ENCODE measurements around the gene TRABD2A. TPM values are rescaled to one million over a fixed set of nuclear protein-coding genes. Genes with fewer than 3 reads are reported as not detected.

TRABD2A gene
- total and polyA plus RNA-seq, 4 donors, result 0.26 to 10.3 (median 0.55) TPM

DNA sequence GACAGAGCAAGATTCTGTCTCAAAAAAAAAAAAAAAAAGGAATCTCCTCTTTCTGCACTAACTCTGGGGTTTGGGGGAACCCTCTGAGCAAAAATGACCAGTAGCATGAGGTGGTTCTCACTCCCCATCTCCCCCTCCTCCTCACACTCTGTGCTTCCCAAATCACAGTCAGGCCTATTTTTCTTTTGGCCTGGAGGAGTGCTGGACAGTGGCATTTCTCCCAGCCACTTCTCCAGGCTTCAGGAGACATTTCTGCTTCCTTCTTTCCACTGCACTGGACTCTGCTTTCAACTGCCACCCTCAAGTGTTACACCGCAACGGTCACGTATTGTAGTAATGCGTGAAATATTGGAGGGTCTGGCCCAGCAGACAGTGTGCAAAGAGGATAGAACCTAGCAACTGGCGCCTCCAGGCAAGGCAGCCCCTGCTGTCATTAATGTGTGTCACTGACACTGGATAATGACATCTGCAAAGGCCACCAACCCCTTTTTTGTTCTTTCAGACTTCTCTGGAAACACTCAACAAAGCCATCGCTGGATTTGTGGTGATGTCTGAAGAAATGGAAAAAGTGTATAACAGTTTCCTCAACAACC lies 68.9 kb downstream of the TRABD2A start (continued):
- TF ChIP-seq, protein P1, sequence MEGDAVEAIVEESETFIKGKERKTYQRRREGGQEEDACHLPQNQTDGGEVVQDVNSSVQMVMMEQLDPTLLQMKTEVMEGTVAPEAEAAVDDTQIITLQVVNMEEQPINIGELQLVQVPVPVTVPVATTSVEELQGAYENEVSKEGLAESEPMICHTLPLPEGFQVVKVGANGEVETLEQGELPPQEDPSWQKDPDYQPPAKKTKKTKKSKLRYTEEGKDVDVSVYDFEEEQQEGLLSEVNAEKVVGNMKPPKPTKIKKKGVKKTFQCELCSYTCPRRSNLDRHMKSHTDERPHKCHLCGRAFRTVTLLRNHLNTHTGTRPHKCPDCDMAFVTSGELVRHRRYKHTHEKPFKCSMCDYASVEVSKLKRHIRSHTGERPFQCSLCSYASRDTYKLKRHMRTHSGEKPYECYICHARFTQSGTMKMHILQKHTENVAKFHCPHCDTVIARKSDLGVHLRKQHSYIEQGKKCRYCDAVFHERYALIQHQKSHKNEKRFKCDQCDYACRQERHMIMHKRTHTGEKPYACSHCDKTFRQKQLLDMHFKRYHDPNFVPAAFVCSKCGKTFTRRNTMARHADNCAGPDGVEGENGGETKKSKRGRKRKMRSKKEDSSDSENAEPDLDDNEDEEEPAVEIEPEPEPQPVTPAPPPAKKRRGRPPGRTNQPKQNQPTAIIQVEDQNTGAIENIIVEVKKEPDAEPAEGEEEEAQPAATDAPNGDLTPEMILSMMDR (IDR thresholded peaks at IDR 0.05; ENCODE audit: low read depth, low read length, missing input control), result no peak
- TF ChIP-seq RXRA (IDR thresholded peaks at IDR 0.05) (no peak), GABPA (IDR thresholded peaks at IDR 0.05 in 1 of 2, conservative IDR thresholded peaks at IDR 0.05 in 1 of 2) (no peak), TAF1 (conservative IDR thresholded peaks at IDR 0.05) (no peak)

DNA sequence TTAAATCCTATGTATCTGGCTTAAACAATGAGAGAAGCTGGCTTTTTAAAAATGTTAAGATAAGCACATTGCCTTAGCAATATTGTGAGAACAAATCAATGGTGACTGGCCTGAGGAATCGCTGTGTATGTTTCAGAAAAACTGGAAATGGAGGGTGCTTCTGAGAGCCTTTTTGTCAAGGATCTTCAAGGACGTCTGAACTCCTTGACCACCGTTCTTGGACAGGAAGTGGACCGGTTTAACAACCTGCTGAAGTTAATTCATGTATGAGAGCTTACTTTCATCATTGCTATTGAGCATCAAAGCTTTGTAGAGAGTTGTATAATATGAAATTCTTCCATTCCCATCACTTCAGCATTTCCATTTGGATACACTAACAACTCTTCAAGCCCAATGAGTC lies 72.6 kb downstream of the TRABD2A start:
- Histone ChIP-seq H3K27ac (ENCODE audit: low read depth in 1 of 2, low read length in 2 of 2) (no peak overlapping the region), H3K27me3 (ENCODE audit: control insufficient read depth in 4 of 4, insufficient read depth in 4 of 4, low read length in 3 of 4) (no peaks in the 10 kb centered on the region), H3K9me3 (ENCODE audit: control insufficient read depth in 4 of 4, low read length in 3 of 4) (no peaks in the 10 kb centered on the region), H3K4me3 (ENCODE audit: low read depth in 1 of 3, low read length in 3 of 3) (no peak overlapping the region), H3K4me1 (ENCODE audit: control insufficient read depth in 4 of 4, insufficient read depth in 4 of 4, low read length in 3 of 4) (no peaks in the 10 kb centered on the region), H3K9ac (ENCODE audit: low read depth in 1 of 2, low read length in 2 of 2) (no peak overlapping the region), H3K36me3 (ENCODE audit: control insufficient read depth in 4 of 4, insufficient read depth in 3 of 4, low read depth in 1 of 4, low read length in 3 of 4) (peaks cover 0 to 2% (median 0%) of the 10 kb centered on the region in 4 donors)
- 83% methylated on average over 4 of the region's 4 CpGs for WGBS
- no peak for TF ChIP-seq SP1 (IDR thresholded peaks at IDR 0.05)
- no peak for TF ChIP-seq GABPA (IDR thresholded peaks at IDR 0.05 in 1 of 2, conservative IDR thresholded peaks at IDR 0.05 in 1 of 2)
- no peak for DNase-seq (ENCODE audit: low spot score)

DNA sequence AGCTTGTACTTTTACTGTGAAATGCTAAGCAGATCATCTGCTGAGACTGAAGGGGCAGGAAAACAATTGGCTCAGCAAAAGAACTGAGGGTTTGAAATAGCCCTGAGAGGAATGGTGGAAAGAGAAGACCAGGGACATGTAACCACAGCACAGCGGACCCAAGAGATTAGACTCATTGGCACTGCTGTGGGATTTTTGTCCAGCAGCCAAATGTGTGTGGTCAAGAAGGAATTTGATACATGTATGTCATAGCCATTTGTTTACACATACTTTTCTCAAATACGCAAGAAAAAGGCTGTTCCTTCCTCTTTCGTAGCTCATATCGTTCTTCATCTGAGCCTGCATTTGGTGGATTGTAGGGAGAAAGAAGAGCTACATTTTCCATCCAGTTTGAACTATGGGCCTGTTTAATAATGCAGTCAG lies 73.8 kb downstream of the TRABD2A start:
- TF ChIP-seq RAD21 (IDR thresholded peaks at IDR 0.05), result peak in 1 of 2 donors; percentile 3
- TF ChIP-seq YY1 (IDR thresholded peaks at IDR 0.05), result no peak
- TF ChIP-seq, protein P2, sequence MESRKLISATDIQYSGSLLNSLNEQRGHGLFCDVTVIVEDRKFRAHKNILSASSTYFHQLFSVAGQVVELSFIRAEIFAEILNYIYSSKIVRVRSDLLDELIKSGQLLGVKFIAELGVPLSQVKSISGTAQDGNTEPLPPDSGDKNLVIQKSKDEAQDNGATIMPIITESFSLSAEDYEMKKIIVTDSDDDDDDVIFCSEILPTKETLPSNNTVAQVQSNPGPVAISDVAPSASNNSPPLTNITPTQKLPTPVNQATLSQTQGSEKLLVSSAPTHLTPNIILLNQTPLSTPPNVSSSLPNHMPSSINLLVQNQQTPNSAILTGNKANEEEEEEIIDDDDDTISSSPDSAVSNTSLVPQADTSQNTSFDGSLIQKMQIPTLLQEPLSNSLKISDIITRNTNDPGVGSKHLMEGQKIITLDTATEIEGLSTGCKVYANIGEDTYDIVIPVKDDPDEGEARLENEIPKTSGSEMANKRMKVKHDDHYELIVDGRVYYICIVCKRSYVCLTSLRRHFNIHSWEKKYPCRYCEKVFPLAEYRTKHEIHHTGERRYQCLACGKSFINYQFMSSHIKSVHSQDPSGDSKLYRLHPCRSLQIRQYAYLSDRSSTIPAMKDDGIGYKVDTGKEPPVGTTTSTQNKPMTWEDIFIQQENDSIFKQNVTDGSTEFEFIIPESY (IDR thresholded peaks at IDR 0.05), result no peak
- TF ChIP-seq TAF1 (conservative IDR thresholded peaks at IDR 0.05), result no peak
- TF ChIP-seq HNF4A (conservative IDR thresholded peaks at IDR 0.05), result no peak
- H3K27me3 ChIP-seq (ENCODE audit: control insufficient read depth in 4 of 4, insufficient read depth in 4 of 4, low read length in 3 of 4), result no peaks in the 10 kb centered on the region
- H3K4me1 ChIP-seq (ENCODE audit: control insufficient read depth in 4 of 4, insufficient read depth in 4 of 4, low read length in 3 of 4), result no peaks in the 10 kb centered on the region
- H3K36me3 ChIP-seq (ENCODE audit: control insufficient read depth in 4 of 4, insufficient read depth in 3 of 4, low read depth in 1 of 4, low read length in 3 of 4), result peaks cover 0 to 2% (median 0%) of the 10 kb centered on the region in 4 donors
- no peaks in the 10 kb centered on the region for H3K9me3 ChIP-seq (ENCODE audit: control insufficient read depth in 4 of 4, low read length in 3 of 4)
- H3K4me3 ChIP-seq (ENCODE audit: low read depth in 1 of 3, low read length in 3 of 3), result no peak overlapping the region
- H3K9ac ChIP-seq (ENCODE audit: low read depth in 1 of 2, low read length in 2 of 2), result no peak overlapping the region
- 74% methylated on average over 4 of the region's 4 CpGs for WGBS
- no peak overlapping the region for H3K27ac ChIP-seq (ENCODE audit: low read depth in 1 of 2, low read length in 2 of 2)
- no peak for DNase-seq (ENCODE audit: low spot score)

DNA sequence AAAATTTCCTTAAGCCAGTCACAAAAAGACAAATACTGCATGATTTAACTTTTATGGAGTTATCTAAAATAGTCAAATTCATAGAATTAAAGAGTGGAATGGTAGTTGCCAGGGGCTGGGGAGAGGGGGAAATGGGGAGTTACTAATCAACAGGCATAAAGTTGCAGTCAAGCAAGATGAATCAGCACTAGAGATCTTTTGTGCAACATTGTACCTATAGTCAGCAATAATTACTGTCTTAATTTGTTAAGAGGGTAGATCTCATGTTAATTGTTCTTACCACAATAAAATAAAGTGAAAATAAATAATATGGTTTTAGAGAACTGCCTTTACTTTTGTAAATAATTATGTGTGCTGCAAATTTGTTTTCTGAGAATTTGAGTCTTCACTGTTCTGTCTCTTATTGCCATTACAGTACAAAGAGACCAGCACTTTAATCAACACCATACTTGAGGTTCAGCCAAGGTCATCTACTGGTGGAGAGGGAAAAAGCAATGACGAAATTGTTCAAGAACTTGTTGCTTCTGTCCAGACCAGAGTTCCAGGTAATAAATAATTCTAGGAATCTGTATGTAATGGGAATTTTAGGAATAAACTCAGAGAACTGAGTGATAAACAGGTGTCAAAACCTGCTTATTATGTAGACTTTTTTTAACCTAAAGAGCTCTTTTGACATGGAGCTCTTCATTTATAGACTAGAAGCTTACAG lies 75.5 kb downstream of the TRABD2A start:
- DNase-seq (ENCODE audit: low spot score), result no peak
- WGBS, result 59% methylated on average over 1 of the region's 1 CpG
- no peak overlapping the region for H3K4me3 ChIP-seq (ENCODE audit: low read depth in 1 of 3, low read length in 3 of 3)
- H3K27ac ChIP-seq (ENCODE audit: low read depth in 1 of 2, low read length in 2 of 2), result no peak overlapping the region
- no peak for TF ChIP-seq RAD21 (IDR thresholded peaks at IDR 0.05)
- no peak for TF ChIP-seq JUND (IDR thresholded peaks at IDR 0.05)
- TF ChIP-seq YY1 (IDR thresholded peaks at IDR 0.05), result no peak
- TF ChIP-seq, protein P2 (IDR thresholded peaks at IDR 0.05), result no peak
- TF ChIP-seq, protein P1 (IDR thresholded peaks at IDR 0.05; ENCODE audit: low read depth, low read length, missing input control), result no peak
- TF ChIP-seq TAF1 (conservative IDR thresholded peaks at IDR 0.05), result no peak
- TF ChIP-seq, protein P3, sequence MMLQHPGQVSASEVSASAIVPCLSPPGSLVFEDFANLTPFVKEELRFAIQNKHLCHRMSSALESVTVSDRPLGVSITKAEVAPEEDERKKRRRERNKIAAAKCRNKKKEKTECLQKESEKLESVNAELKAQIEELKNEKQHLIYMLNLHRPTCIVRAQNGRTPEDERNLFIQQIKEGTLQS (IDR thresholded peaks at IDR 0.05), result no peak
- TF ChIP-seq HNF4G (IDR thresholded peaks at IDR 0.05), result no peak
- TF ChIP-seq, protein P4, sequence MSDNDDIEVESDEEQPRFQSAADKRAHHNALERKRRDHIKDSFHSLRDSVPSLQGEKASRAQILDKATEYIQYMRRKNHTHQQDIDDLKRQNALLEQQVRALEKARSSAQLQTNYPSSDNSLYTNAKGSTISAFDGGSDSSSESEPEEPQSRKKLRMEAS (IDR thresholded peaks at IDR 0.05), result no peak
- no peak for TF ChIP-seq FOXA2 (IDR thresholded peaks at IDR 0.05)
- TF ChIP-seq RXRA (IDR thresholded peaks at IDR 0.05), result no peak
- TF ChIP-seq EGR1 (IDR thresholded peaks at IDR 0.05; ENCODE audit: low read depth in 2 of 2), result no peak
- TF ChIP-seq SP1 (IDR thresholded peaks at IDR 0.05), result no peak
- H3K9ac ChIP-seq (ENCODE audit: low read depth in 1 of 2, low read length in 2 of 2), result no peak overlapping the region
- H3K27me3 ChIP-seq (ENCODE audit: control insufficient read depth in 4 of 4, insufficient read depth in 4 of 4, low read length in 3 of 4), result no peaks in the 10 kb centered on the region
- peaks cover 0 to 2% (median 0%) of the 10 kb centered on the region in 4 donors for H3K36me3 ChIP-seq (ENCODE audit: control insufficient read depth in 4 of 4, insufficient read depth in 3 of 4, low read depth in 1 of 4, low read length in 3 of 4)
- H3K9me3 ChIP-seq (ENCODE audit: control insufficient read depth in 4 of 4, low read length in 3 of 4), result no peaks in the 10 kb centered on the region
- no peaks in the 10 kb centered on the region for H3K4me1 ChIP-seq (ENCODE audit: control insufficient read depth in 4 of 4, insufficient read depth in 4 of 4, low read length in 3 of 4)

Measured in liver (tissue), 9 donors.